Endothelial cell of umbilical vein (primary cell): ENCODE results near the gene PAGR1. TPM values are rescaled to one million over a fixed set of nuclear protein-coding genes. Genes with fewer than 3 reads are reported as not detected.
A peak's percentile ranks its signal among the peaks of the same experiment; 100 is the strongest.

Source experiments
- BruUV-seq: library from RNA; stranded (reverse); fragments of 400-500 nt; replicated peaks from 2 replicates; lab custom pipeline; 2021; lab: Mats Ljungman, UMichigan
- CTCF ChIA-PET: fragments of 300-600, 350-600 bp; sonication (Branson Sonifier 250); formaldehyde crosslinking; loops from one replicate; lab custom pipeline; 2021; ENCODE audit warnings: antibody characterized with exemption, inconsistent platforms; lab: Charles Lee
- POLR2A ChIA-PET: fragments of 300-600, 350-600 bp; sonication (Branson Sonifier 250); formaldehyde crosslinking; loops from one replicate; lab custom pipeline; 2021; ENCODE audit warnings: antibody characterized with exemption, inconsistent platforms; lab: Charles Lee
- DNase-seq: peaks from one replicate; pipeline ENCODE4 v3.0.0-alpha.2; 2011; ENCODE audit warnings: low read depth, low spot score
- FAIRE-seq: peaks from 2 replicates; lab custom pipeline; 2011; peaks lifted over from hg19 to GRCh38; lab: Jason Lieb, UNC
- H2AFZ ChIP-seq: 2 replicates; pipeline ENCODE4 v1.6.0; 2012; ENCODE audit warnings: low read depth, low read length, control low read depth, inconsistent platforms
- H3K27ac ChIP-seq: 2 replicates; pipeline ENCODE4 v1.5.1; 2011; ENCODE audit warnings: low read depth, mild to moderate bottlenecking, control low read depth, low read length, moderate library complexity; ENCODE audit not compliant: insufficient read depth
- H3K27me3 ChIP-seq, 2 experiments: 2 replicates each; pipeline versions ENCODE4 v1.6.0 to v1.6.1; 2011; ENCODE audit warnings: low read length in 2 of 2, mixed read lengths in 1 of 2; ENCODE audit not compliant: control insufficient read depth in 2 of 2, insufficient read depth in 2 of 2
- H3K36me3 ChIP-seq, 2 experiments: 2 replicates in 1 of 2; 3 replicates in 1 of 2; pipeline ENCODE4 v1.5.1; 2011; ENCODE audit warnings: low read length in 2 of 2, mild to moderate bottlenecking in 1 of 2, moderate library complexity in 1 of 2; ENCODE audit not compliant: control insufficient read depth in 2 of 2, insufficient read depth in 2 of 2; ENCODE audit errors: extremely low read depth in 1 of 2
- H3K4me1 ChIP-seq: 3 replicates; pipeline ENCODE4 v1.5.1; 2011; ENCODE audit warnings: mild to moderate bottlenecking, low read length; ENCODE audit not compliant: control insufficient read depth, insufficient read depth; ENCODE audit errors: extremely low read depth
- H3K4me2 ChIP-seq: 2 replicates; pipeline ENCODE4 v1.6.1; 2011; ENCODE audit warnings: low read length, control low read depth, mixed read lengths; ENCODE audit not compliant: insufficient read depth
- H3K4me3 ChIP-seq, 3 experiments: fragments of 200-600 bp in 1 of 3; sonication (generic), shearing (Covaris generic) in 1 of 3; replicated peaks in 1 of 3; 2 replicates each; pipeline ENCODE4 v1.5.1; 2011 to 2016; ENCODE audit warnings: control low read depth in 3 of 3, low read length in 3 of 3, mild to moderate bottlenecking in 2 of 3, inconsistent platforms in 1 of 3, low read depth in 1 of 3, moderate library complexity in 1 of 3; ENCODE audit not compliant: insufficient read depth in 1 of 3
- H3K79me2 ChIP-seq: 2 replicates; pipeline ENCODE4 v1.6.0; 2012; ENCODE audit warnings: low read length, inconsistent platforms; ENCODE audit not compliant: control insufficient read depth, insufficient read depth
- H3K9ac ChIP-seq: replicated peaks from 2 replicates; pipeline ENCODE3; 2011; ENCODE audit warnings: low read length, control low read depth; ENCODE audit not compliant: insufficient read depth; ENCODE audit errors: extremely low read depth
- H3K9me1 ChIP-seq: replicated peaks from 3 replicates; pipeline ENCODE4 v1.6.0; 2011; ENCODE audit warnings: mild to moderate bottlenecking, low read length; ENCODE audit not compliant: control insufficient read depth, insufficient read depth; ENCODE audit errors: extremely low read depth
- H3K9me3 ChIP-seq: replicated peaks from 2 replicates; pipeline ENCODE4 v1.5.1; 2012; ENCODE audit warnings: low read length, inconsistent platforms; ENCODE audit not compliant: control insufficient read depth, insufficient read depth
- H4K20me1 ChIP-seq: replicated peaks from 2 replicates; pipeline ENCODE3; 2011; ENCODE audit warnings: mild to moderate bottlenecking, low read length; ENCODE audit not compliant: control insufficient read depth, insufficient read depth; ENCODE audit errors: extremely low read depth
- EZH2 ChIP-seq: IDR thresholded peaks from 2 replicates; pipeline ENCODE4 v1.6.1; 2012; ENCODE audit warnings: borderline replicate concordance, low read depth, mild to moderate bottlenecking, moderate library complexity, low read length, inconsistent platforms; ENCODE audit not compliant: severe bottlenecking
- GATA2 ChIP-seq: IDR thresholded peaks from 2 replicates; pipeline ENCODE4 v1.7.0; 2011; ENCODE audit warnings: low read depth, mild to moderate bottlenecking, moderate library complexity, mixed read lengths, low read length; ENCODE audit not compliant: insufficient read length, insufficient read depth
- JUN ChIP-seq: IDR thresholded peaks from 2 replicates; pipeline ENCODE4 v1.6.1; 2011; ENCODE audit warnings: borderline replicate concordance, low read depth; ENCODE audit not compliant: insufficient read length, insufficient read depth
- MAX ChIP-seq: IDR thresholded peaks from 2 replicates; pipeline ENCODE4 v1.6.1; 2011; ENCODE audit not compliant: insufficient read depth, insufficient read length
- MYC ChIP-seq: IDR thresholded peaks from one replicate; pipeline ENCODE4 v1.6.1; 2011; ENCODE audit warnings: mild to moderate bottlenecking, low read depth, low read length
- POLR2A ChIP-seq: IDR thresholded peaks from 2 replicates; pipeline ENCODE4 v1.6.1; 2012; ENCODE audit warnings: low read depth, mild to moderate bottlenecking, control low read depth, low read length
- POLR2AphosphoS5 ChIP-seq: IDR thresholded peaks from 2 replicates; pipeline ENCODE4 v1.6.1; 2012; ENCODE audit warnings: low read depth, mild to moderate bottlenecking, control low read depth, low read length, moderate library complexity; ENCODE audit not compliant: insufficient read depth
- dilution Hi-C: fragments of 300-500 bp; cut with MboI; formaldehyde crosslinking; loops from one replicate; pipeline ENCODE4 v1.15.0; 2019; ENCODE audit warnings: low sequenced_read_pairs; ENCODE audit not compliant: extremely low pct_ligation_motif_present
- intact Hi-C: fragments of 100-400 bp; cut with micrococcal nuclease; formaldehyde crosslinking; loops from one replicate; pipeline ENCODE4 v1.10.0; 2022
- polyA plus RNA-seq, 4 experiments: library from polyadenylated mRNA; depleted of rRNA in 3 of 4; stranded (reverse) in 3 of 4; unstranded in 1 of 4; fragments of >200 nt; gene quantifications; 2 replicates each; pipeline versions ENCODE4 v1.2.1 to v1.2.3, GENCODE V29; 2011 to 2012; ENCODE audit warnings: missing spikeins in 1 of 4
- total RNA-seq: library from RNA; stranded (reverse); gene quantifications from 2 replicates; pipeline ENCODE4 v1.2.3, GENCODE V29; 2021

PAGR1 gene
- total and polyA plus RNA-seq, 2 donors (not counting 3 experiments of a cell fraction or from before 2014, with no cell fraction given): 15.9 to 26.3 TPM

DNA sequence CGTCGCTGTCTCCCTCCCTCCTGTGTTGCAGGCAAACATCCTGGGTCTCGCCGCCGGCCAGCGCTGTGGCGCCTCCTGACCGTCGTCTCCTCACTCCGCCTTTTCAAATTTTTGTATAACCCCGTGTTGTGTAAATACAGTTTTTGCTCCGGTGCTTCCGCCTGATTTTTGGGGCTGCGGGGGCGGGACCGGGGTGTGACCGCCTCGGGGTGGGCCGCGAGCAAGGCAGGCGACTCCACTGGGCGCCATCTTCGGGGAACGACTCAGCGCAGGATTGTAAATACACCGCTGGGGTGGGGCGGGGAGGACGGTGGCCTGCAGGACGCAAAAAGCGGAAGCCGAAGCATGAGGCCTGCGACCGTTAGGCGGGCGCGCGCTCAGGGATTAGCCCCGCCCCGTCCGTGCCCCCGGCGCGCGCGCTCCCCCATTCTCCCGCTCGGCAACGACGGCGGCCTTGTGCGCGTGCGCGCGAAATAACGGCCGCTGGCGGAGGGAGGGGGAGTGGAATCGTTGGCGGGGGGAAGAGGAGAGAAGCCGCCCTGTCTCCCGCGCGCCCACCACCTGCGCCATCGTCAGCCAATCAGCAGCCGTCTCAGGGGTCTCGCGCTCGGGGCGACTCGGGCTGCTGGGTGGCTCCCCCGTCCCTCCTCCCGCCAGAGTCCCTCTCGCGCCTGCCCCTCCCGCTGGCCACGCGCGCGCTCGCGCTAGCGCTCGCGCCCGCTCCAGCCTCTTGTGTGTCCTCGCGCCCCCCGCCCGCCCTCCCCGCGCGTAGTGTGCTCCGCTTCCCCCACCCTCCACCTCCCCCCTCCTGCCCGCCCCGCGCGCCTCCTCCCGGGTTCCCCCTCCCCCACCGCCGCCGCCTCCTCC lies 10.5 kb upstream of the PAGR1 start:
- Histone ChIP-seq H4K20me1 (no peaks in the 10 kb centered on the region), H3K4me1 (peaks cover 30% of the 10 kb centered on the region), H3K79me2 (peaks cover 29% of the 10 kb centered on the region), H3K27me3 (no peaks in the 10 kb centered on the region), H3K9ac (peak overlapping the region; percentile 80), H3K4me2 (peak overlapping the region; percentile 53), H3K27ac (peak overlapping the region; percentile 68), H3K36me3 (peaks cover 12 to 14% of the 10 kb centered on the region in 2 experiments), H3K9me1 (no peaks in the 10 kb centered on the region), H2AFZ (peak overlapping the region; percentile 42), H3K4me3 (peak overlapping the region; percentile 52 to 61 (median 58)), H3K9me3 (no peaks in the 10 kb centered on the region)
- ChIA-PET CTCF (interaction anchor here (0.7 to 3.7 kb wide), 7 partner anchors 10 to 105 kb away, joined by 3 to 163 read pairs (median 6); partner anchors contain the start of genes KIF22 and PAGR1), POLR2A (interaction anchor here (0.6 kb wide), 2 partner anchors 43 to 99 kb away, joined by 3 to 4 read pairs; no protein-coding TSS in a partner anchor)
- FAIRE-seq (peak; percentile 94), DNase-seq (peak; percentile 97)
- dilution Hi-C loops (loop anchor here (10.0 kb wide), 1 partner anchor 189 kb away; the partner anchor contains the start of genes HIRIP3 and INO80E), intact Hi-C loops (loop anchor here (1.0 to 5.0 kb wide), 3 partner anchors 15 to 167 kb away; partner anchors contain the start of genes KIF22 and TAOK2)
- TF ChIP-seq POLR2AphosphoS5 (peak; percentile 97), EZH2 (no peak), MYC (peak; percentile 93), POLR2A (peak; percentile 72)
- BruUV-seq: no TSS peak

DNA sequence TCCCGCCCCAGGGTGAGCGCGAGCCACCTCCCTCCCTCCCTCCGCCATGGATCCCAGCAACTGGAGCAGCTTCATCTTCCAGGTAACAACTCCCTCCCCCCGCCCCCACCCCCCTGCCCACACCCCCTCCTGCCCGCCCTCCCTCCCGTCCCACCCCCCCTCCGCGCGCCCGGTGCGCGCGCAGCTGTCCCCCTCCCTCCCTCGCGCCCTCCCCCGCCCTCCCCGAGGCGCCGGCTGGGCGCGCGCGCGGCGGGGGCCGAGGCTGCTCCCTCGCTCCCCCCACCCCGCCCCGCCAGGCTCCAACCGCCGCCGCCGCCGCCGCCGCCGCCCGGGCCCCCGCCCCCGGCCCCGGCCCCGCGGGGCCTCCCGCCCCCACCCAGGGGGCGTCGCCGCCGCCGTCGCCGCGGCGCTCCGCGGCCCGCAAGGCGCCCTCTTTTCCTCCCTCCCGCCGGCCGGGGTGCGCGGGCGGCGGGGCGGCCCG lies 9.8 kb upstream of the PAGR1 start, which contains the start of gene MAZ:
MAZ (plus strand) TSS at position 431 of the 481 bp plus-strand sequence. CDS start 173 bp downstream, outside the sequence.
- H3K36me3 ChIP-seq: peaks cover 8 to 14% of the 10 kb centered on the region in 2 experiments
- no TSS peak for BruUV-seq
- H3K9me1 ChIP-seq: no peaks in the 10 kb centered on the region
- TF ChIP-seq JUN (no peak), GATA2 (no peak), POLR2A (no peak), EZH2 (no peak), MAX (no peak)
- FAIRE-seq (no peak), DNase-seq (no peak)
- H3K79me2 ChIP-seq: peaks cover 29% of the 10 kb centered on the region
- H3K27ac ChIP-seq: peak within 1 kb of the TSS; percentile 68
- intact Hi-C loops (loop anchor here (5.0 kb wide), 2 partner anchors 104 to 166 kb away; partner anchors contain the start of gene TAOK2), dilution Hi-C loops (loop anchor here (10.0 kb wide), 1 partner anchor 189 kb away; the partner anchor contains the start of genes HIRIP3 and INO80E)
- H3K9me3 ChIP-seq: no peaks in the 10 kb centered on the region
- no peaks in the 10 kb centered on the region for H4K20me1 ChIP-seq
- peaks cover 35% of the 10 kb centered on the region for H3K4me1 ChIP-seq
- ChIA-PET CTCF (interaction anchor here (0.7 to 3.7 kb wide), 4 partner anchors 10 to 106 kb away, joined by 3 to 163 read pairs (median 4); partner anchors contain the start of gene PAGR1), POLR2A (interaction anchor here (0.6 kb wide), 2 partner anchors 42 to 98 kb away, joined by 3 to 4 read pairs; no protein-coding TSS in a partner anchor)
- peak within 1 kb of the TSS; percentile 60 for H3K9ac ChIP-seq
- H3K27me3 ChIP-seq: no peaks in the 10 kb centered on the region
- H3K4me3 ChIP-seq: peak within 1 kb of the TSS; percentile 42 to 72 (median 62)
- peak within 1 kb of the TSS; percentile 71 for H3K4me2 ChIP-seq
- H2AFZ ChIP-seq: peak within 1 kb of the TSS; percentile 31
